ENCODE measurements around the gene CBX8. TPM values are rescaled to one million over a fixed set of nuclear protein-coding genes. Genes with fewer than 3 reads are reported as not detected.
A peak's percentile ranks its signal among the peaks of the same experiment; 100 is the strongest.

CBX8 gene
- total and polyA plus RNA-seq, 2 of the 13 experiments (the other 11 are each of a cell fraction or from before 2014, with no cell fraction given), result 0.34 to 12.6 TPM

DNA sequence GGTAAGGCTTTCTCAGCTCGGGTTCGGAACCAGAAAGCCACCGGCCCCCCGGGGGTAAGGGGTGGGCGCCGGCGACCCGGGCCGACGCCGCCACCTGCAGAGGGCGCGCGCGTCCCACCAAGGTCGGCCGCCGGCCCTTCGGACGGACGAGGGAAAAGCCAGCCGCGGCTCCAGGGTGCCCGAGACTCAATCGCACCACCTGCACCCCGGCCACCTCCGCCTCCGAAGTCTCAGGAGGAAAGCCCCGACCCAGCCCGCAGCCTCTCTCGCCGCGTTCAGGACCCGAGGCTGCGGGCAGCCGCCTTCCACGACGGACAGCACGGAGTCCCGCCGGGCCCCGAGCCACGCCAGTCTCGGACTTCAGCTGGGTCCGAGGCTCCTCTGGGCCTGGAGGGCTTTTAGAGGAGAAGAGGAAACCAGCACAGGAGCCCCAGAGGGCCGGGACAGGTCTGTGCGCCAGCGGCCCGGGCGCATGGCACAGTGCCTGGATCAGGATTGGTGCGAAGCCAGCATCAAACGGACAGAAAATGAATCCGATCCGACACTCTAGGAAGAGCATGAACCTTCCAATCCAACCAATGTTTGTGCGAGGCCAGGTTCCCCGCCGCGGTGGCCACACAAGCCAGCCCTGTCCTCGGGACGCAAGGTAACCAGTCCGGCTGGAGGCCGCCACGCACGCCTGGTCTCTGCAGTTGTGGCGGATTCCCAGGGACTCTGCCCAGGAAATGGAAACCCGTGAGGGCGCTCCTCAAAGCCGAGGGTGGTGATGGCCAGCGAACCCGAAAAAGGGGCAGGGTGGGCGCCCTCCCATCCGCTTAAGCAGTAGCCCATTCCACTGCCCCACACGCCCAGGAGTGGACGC lies 6.7 kb downstream of the CBX8 start (continued):
- TF ChIP-seq ZMYM4 (CRISPR knock-in tag; IDR thresholded peaks at IDR 0.05) (peak; percentile 28; the same call in 1 of the 2 replicates), ZNF746 (CRISPR knock-in tag; IDR thresholded peaks at IDR 0.05) (peak; percentile 65; the same call in 1 of the 2 replicates), ZBTB20 (CRISPR knock-in tag; IDR thresholded peaks at IDR 0.05; ENCODE audit: borderline replicate concordance, low read depth) (0 out of 2 replicates have a peak, but pooled peaks have one; percentile 20), SIX1 (CRISPR knock-in tag; IDR thresholded peaks at IDR 0.05; ENCODE audit: borderline replicate concordance) (no peak), MYC (CRISPR knock-in tag; IDR thresholded peaks at IDR 0.05; ENCODE audit: borderline replicate concordance) (peak; percentile 28; the same call in 1 of the 2 replicates), ARNT (IDR thresholded peaks at IDR 0.05) (no peak), ZNF782 (CRISPR knock-in tag; IDR thresholded peaks at IDR 0.05; ENCODE audit: borderline replicate concordance) (no peak), ZNF292 (CRISPR knock-in tag; IDR thresholded peaks at IDR 0.05; ENCODE audit: borderline replicate concordance, low read depth) (no peak), RARG (CRISPR knock-in tag; IDR thresholded peaks at IDR 0.05; ENCODE audit: low read depth) (0 out of 2 replicates have a peak, but pooled peaks have one; percentile 29), HDAC1 (CRISPR knock-in tag; IDR thresholded peaks at IDR 0.05) (no peak), HOXA5 (CRISPR knock-in tag; IDR thresholded peaks at IDR 0.05) (peak; percentile 64; the same call in 1 of the 2 replicates), RNF2 (conservative IDR thresholded peaks at IDR 0.05; ENCODE audit: low read depth) (peak; percentile 85; the same call in 1 of the 2 replicates), MXI1 (IDR thresholded peaks at IDR 0.05; ENCODE audit: borderline replicate concordance, low read depth, low read length) (0 out of 3 replicates have a peak, but pooled peaks have one; percentile 21), ZNF317 (CRISPR knock-in tag; IDR thresholded peaks at IDR 0.05) (peak; percentile 41; the same call in 1 of the 2 replicates)
- TF ChIP-seq, protein P1, sequence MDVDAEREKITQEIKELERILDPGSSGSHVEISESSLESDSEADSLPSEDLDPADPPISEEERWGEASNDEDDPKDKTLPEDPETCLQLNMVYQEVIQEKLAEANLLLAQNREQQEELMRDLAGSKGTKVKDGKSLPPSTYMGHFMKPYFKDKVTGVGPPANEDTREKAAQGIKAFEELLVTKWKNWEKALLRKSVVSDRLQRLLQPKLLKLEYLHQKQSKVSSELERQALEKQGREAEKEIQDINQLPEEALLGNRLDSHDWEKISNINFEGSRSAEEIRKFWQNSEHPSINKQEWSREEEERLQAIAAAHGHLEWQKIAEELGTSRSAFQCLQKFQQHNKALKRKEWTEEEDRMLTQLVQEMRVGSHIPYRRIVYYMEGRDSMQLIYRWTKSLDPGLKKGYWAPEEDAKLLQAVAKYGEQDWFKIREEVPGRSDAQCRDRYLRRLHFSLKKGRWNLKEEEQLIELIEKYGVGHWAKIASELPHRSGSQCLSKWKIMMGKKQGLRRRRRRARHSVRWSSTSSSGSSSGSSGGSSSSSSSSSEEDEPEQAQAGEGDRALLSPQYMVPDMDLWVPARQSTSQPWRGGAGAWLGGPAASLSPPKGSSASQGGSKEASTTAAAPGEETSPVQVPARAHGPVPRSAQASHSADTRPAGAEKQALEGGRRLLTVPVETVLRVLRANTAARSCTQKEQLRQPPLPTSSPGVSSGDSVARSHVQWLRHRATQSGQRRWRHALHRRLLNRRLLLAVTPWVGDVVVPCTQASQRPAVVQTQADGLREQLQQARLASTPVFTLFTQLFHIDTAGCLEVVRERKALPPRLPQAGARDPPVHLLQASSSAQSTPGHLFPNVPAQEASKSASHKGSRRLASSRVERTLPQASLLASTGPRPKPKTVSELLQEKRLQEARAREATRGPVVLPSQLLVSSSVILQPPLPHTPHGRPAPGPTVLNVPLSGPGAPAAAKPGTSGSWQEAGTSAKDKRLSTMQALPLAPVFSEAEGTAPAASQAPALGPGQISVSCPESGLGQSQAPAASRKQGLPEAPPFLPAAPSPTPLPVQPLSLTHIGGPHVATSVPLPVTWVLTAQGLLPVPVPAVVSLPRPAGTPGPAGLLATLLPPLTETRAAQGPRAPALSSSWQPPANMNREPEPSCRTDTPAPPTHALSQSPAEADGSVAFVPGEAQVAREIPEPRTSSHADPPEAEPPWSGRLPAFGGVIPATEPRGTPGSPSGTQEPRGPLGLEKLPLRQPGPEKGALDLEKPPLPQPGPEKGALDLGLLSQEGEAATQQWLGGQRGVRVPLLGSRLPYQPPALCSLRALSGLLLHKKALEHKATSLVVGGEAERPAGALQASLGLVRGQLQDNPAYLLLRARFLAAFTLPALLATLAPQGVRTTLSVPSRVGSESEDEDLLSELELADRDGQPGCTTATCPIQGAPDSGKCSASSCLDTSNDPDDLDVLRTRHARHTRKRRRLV (CRISPR knock-in tag; IDR thresholded peaks at IDR 0.05), result 0 out of 2 replicates have a peak, but pooled peaks have one; percentile 27
- TF ChIP-seq, protein P2, sequence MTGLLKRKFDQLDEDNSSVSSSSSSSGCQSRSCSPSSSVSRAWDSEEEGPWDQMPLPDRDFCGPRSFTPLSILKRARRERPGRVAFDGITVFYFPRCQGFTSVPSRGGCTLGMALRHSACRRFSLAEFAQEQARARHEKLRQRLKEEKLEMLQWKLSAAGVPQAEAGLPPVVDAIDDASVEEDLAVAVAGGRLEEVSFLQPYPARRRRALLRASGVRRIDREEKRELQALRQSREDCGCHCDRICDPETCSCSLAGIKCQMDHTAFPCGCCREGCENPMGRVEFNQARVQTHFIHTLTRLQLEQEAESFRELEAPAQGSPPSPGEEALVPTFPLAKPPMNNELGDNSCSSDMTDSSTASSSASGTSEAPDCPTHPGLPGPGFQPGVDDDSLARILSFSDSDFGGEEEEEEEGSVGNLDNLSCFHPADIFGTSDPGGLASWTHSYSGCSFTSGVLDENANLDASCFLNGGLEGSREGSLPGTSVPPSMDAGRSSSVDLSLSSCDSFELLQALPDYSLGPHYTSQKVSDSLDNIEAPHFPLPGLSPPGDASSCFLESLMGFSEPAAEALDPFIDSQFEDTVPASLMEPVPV (CRISPR knock-in tag; IDR thresholded peaks at IDR 0.05), result 0 out of 2 replicates have a peak, but pooled peaks have one; percentile 20
- TF ChIP-seq, protein P3, sequence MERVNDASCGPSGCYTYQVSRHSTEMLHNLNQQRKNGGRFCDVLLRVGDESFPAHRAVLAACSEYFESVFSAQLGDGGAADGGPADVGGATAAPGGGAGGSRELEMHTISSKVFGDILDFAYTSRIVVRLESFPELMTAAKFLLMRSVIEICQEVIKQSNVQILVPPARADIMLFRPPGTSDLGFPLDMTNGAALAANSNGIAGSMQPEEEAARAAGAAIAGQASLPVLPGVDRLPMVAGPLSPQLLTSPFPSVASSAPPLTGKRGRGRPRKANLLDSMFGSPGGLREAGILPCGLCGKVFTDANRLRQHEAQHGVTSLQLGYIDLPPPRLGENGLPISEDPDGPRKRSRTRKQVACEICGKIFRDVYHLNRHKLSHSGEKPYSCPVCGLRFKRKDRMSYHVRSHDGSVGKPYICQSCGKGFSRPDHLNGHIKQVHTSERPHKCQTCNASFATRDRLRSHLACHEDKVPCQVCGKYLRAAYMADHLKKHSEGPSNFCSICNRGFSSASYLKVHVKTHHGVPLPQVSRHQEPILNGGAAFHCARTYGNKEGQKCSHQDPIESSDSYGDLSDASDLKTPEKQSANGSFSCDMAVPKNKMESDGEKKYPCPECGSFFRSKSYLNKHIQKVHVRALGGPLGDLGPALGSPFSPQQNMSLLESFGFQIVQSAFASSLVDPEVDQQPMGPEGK (CRISPR knock-in tag; IDR thresholded peaks at IDR 0.05), result peak; percentile 86
- TF ChIP-seq, protein P4, sequence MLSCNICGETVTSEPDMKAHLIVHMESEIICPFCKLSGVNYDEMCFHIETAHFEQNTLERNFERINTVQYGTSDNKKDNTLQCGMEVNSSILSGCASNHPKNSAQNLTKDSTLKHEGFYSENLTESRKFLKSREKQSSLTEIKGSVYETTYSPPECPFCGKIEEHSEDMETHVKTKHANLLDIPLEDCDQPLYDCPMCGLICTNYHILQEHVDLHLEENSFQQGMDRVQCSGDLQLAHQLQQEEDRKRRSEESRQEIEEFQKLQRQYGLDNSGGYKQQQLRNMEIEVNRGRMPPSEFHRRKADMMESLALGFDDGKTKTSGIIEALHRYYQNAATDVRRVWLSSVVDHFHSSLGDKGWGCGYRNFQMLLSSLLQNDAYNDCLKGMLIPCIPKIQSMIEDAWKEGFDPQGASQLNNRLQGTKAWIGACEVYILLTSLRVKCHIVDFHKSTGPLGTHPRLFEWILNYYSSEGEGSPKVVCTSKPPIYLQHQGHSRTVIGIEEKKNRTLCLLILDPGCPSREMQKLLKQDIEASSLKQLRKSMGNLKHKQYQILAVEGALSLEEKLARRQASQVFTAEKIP (CRISPR knock-in tag; IDR thresholded peaks at IDR 0.05; ENCODE audit: borderline replicate concordance), result 0 out of 2 replicates have a peak, but pooled peaks have one; percentile 49

Measured in HepG2 (cell line).